HG03097 (cell line): Measurements from ENCODE around the gene RPUSD4.

Experiments
- ATAC-seq: cut with Tn5 transposase; IDR thresholded peaks from one replicate; pipeline ENCODE4 v1.9.1; 2021; ENCODE audit not compliant: unreplicated experiment, low FRiP score

Gene RPUSD4

GRCh38 chr11:126214841-126215240 lies 3.4 kb upstream of the RPUSD4 start:
- ATAC-seq: no peak

GRCh38 chr11:126214441-126214840 lies 3.0 kb upstream of the RPUSD4 start:
- ATAC-seq: no peak

DNA sequence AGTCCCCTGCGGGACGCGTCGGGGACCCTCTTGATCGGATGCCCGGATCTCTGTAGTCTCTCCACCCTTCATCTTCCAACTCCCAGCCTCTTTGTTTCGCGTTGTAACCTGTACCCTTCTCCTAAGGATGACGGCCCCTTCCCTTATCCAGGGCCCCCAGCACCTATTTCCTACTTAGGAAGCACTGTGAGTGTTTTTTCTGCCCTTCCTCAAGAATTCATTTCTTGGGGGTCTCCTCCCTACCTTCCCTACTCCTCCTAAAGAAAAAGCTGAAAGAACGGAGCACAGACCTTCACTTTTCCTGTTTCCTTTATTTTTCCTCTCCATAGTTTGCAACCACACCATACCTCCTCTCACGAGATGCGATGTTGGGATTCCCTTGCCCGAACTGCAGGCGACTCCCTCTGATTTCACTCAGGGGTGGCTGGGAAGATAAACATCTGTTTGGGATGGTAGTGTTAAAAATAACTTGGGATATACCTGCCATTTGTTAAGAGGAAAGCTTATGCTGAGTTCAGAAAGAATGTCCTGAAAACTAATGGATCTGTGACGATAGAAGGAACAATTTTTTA lies 725 bp upstream of the RPUSD4 start:
- no peak for ATAC-seq

DNA sequence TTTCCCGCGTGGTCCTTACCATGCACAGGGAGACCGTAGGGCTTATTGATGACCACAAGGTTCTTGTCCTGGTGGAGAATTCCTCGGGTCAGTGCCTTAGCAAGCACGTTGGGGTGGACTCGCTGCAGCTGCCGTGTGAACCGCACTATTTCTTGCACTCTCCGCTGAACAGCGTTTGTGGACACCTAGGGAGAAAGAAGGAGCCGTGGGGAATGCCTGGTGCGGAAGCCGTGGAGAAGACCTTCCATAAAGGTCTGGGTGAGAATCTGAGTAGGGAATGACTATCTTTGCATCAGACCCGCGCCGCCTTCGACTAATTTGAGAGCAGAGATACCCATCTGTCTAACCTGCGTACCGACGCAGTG lies 597 bp downstream of the RPUSD4 start:
- ATAC-seq: no peak

DNA sequence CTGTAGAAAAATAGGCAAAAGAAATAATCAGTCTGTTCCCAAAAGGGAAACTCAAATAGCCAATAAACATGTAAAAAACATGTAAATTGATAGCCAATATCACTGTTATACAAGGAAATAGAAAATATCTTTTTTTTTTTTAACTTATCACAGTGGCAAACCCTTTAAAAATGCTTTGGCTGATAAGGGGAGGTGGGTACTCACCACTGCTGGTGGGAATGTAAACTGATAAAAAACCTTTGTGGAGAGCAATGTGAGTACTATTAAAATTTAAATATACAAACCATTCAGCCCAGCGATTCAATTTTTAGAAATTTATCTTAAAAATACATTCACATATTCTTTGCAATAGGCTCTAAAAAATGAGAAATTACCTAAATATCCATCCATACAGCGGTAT lies 3.6 kb downstream of the RPUSD4 start:
- no peak for ATAC-seq

DNA sequence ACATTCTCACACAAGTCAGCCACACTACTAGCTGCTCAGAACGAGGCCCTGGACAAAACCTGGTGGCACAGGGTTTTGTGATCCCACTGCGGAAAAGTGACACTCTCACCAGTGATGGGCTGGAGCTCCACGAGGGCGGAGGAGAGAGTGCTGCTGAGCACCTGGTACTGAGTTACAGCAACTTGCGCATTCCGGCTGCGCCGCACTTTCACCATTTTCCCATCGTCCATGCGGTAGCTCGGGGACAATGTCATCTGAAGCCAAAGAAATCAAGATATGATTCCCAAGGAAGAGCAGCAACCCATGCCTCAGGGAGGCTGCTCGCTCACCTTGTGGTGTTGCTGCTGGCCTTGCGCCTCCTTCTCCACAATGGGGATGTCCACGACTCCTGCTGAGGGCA lies 6.1 kb downstream of the RPUSD4 start:
- ATAC-seq: no peak

GRCh38 chr11:126202646-126203359 lies 8.6 kb downstream of the RPUSD4 start:
- no peak for ATAC-seq

GRCh38 chr11:126198648-126199047 lies 12.8 kb downstream of the RPUSD4 start:
- no peak for ATAC-seq

DNA sequence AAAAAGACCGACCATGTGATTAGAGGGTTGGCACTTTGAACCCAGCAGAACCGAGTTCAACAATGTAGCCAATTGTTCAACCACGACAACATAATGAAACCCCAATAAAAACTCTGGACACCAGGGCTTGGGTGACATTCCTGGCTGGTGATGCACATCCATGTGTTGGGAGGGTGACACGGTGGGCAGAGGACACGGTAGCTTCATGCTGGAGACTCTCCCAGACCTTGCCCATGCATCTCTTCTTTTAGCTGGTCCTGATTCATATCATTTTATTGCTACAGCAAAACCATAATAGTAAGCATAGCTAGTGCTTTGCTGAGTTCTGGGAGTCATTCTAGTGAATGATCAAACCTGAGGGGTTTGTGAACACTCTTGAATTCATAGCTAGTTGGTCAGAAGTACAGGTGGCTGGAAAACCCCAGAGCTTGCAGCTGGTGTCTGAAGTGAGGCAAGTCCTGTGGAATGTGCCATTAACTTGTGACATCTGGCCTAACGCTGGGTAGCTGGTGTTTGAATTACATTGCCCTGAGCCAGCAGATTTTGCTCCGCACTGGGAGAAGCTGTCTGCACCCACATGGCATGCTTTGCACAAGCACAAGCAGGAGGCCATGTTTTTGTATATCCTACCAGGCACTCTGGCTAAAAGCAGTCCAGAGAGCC lies 14.0 kb downstream of the RPUSD4 start:
- ATAC-seq: no peak

GRCh38 chr11:126195119-126195518 lies 16.3 kb downstream of the RPUSD4 start:
- ATAC-seq: no peak

DNA sequence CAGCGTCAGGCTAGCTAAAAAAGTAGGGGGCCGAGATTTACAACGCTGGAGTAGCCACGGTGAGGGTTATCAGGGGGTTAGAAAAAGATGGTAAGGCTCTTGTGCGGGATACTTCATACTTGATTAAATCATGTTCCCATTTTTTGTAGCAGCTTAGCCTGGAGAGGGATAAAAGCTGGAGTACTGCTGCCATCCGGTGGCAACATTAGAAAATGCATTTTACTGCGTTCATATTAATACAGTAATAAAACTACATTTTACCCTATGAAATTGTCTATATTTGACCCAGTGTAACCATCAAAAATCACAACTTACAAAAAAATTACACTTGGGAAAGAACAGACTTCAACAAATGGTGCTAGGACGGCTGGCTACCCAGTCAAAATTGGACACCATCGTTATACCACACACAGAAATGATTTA lies 17.3 kb downstream of the RPUSD4 start:
- no peak for ATAC-seq

DNA sequence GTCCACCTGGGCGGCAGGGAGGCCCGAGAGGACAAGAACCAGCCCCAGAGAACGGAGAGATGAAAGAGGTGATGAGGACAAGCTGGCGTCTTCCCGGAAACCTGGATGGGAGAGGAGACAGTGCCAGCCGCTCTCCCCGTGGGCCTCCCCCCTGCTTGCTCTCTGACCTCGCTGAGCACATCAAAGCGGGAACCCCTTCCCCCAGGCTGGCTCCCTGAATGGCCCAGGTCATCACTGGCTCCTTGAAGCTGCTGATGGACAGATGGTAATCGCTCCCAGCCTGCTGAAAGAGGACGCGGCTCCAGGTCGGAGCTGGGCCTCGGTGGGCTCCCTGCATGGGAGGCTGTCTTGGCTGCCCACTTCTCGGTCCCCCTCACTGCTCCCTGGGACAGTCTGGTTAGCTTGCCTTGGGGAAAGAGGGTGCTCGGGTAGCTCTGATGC lies 18.4 kb downstream of the RPUSD4 start:
- ATAC-seq: no peak

- ATAC-seq: no peak
Observed at GRCh38 chr11:126192361-126192760, 19.1 kb downstream of the RPUSD4 start.

DNA sequence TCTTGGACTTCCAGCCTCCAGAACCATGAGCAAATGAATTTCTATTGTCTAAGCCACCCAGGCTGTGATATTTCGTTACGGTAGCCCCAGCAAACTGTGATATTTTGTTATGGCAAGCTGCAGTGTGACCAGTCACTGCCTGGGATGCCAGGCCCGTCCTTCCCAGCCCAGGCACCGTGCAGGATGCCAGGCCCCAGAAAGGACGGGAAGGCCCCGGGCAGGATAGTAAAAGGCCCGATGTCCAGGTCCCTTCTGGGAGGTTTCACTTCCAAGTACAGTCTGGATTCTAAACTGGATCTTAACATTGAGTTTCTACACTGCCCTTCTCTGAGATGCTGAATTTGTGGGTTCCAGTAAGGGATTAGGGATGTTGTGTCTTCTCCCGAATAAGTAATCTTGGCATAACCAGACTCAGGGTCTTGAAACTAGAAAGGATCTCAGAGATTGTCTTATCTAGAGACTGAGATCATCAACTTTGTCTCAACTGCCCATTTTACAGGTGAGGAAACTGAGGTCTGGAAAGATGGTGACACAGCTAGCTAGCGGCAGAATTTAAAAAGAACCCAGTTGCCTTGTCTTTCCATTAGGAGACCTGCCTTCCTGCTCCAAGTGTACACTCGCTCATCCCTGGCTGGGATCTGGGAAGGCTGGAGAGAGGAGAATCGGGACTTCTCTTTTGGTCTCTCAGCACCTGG lies 19.9 kb downstream of the RPUSD4 start:
- no peak for ATAC-seq

DNA sequence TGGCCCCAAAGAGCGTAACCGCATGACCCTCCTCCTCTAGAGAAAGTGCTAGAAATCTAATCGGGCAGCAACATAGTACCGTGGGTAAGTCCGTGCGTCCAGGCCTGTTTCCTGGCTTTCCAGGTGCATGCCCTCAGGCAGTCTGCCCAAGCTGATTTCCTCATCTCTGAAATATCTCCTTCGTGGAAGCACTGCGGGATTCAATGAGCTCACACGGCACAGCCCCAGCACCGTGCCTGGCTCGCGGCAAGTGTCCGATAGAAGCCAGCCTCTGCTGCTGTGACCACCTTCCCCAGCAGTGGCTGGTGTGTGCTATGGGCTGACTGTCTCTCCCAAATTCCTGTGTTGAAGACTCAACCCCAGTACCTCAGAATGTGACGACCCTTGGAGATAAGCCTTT lies 20.7 kb downstream of the RPUSD4 start:
- no peak for ATAC-seq

GRCh38 chr11:126189109-126189929 lies 22.1 kb downstream of the RPUSD4 start:
- no peak for ATAC-seq

DNA sequence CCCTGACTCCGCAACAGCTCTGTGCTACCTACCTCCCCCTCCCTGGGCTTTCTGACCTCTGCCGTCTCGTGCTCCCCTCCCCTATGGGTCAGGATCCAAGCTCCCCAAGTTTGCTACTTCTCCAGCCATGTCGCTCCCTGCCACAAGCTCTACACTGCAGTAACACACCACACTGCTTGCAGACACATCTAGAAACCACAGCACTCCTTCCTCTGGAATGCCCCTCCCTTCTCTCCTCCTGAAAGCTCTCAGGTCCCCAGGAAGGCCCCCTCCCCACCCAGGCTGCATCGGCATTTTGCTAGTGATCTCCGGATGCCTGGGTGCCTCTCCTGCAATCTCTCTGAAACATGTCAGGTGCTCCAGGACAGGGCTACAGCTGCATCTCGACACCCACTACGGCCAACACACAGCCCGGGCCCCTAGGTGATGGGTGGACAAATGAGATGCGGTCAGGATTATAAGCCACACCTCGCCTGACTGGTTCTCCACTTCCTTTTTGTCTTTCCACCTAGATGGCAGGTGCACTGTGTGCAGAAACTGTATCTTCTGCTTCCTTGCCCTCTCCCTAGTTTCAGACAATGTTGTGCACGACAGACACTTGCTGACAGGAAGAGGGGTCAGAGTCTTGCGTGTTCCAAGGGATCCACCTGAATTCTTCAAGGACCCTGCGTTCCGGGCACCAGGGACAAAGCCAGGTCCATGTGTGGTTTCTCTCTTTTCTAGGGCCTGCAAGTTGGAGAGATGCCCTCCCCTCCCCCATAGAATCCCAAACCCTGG lies 22.9 kb downstream of the RPUSD4 start:
- ATAC-seq: no peak

- no peak for ATAC-seq
Observed at GRCh38 chr11:126186708-126187529, 24.5 kb downstream of the RPUSD4 start.
